Stimulated activated CD4-positive, alpha-beta T cell treated with anti-CD3 and anti-CD28 coated beads, Interleukin-1b, Interleukin-23, amount 100 ng/mL, for 1 hour (primary cell): ENCODE measurements around the gene GPLD1.
"Not testable (repeated sequence)": the region's sequence is repeated elsewhere in the genome, so short reads cannot be mapped to it uniquely, and the experiment has no call there.

Source experiments
- DNase-seq, 2 donors: peaks; one replicate each; pipeline ENCODE4 v3.0.0-alpha.2; 2020; ENCODE audit warnings: low read depth in 2 of 2

GPLD1 gene

DNA sequence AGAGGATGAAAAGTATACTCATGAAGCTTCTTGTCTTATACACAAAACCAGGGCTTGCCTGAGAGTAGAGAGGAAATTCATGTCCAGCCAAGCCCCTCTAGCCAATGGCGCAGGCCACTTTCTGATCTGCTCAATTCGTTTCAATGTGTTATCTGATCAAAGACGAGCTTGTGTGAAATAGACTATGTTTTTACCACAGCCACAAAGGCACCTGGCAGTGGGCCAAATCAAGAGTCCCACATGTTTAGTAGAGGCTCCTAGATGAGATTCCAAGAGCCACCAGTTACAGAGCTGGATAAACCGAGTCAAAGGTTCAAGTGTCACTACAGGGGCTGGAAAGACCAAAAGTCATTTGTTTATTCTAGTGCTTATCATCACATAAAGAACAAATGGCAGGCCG is 34.9 kb downstream of the GPLD1 start:
- DNase-seq, result no peak

DNA sequence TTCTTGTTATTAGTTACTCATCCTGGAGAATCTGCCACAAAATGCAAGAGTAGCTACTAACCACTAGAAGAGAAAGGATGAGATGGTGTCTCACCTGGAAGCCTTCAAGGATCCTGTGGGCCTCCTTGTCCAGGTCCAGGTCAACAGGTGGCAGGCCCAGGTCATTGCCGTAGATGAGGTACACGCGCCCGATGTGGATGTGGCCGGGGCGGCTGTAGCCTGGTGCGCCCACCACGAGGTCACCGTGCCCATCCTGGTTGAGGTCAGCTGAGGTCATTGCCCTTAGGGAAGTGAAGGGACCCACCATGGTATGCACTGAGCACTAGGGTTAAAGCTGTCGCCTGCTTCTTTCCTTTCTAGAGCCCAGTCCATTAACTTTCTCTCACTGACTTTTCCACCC is 35.5 kb downstream of the GPLD1 start:
- no peak for DNase-seq

- no peak for DNase-seq
These were observed 37.6 kb downstream of the GPLD1 start for GRCh38 chr6:24451581-24452388.

GRCh38 chr6:24448828-24449525 is 40.4 kb downstream of the GPLD1 start:
- DNase-seq, result no peak

DNA sequence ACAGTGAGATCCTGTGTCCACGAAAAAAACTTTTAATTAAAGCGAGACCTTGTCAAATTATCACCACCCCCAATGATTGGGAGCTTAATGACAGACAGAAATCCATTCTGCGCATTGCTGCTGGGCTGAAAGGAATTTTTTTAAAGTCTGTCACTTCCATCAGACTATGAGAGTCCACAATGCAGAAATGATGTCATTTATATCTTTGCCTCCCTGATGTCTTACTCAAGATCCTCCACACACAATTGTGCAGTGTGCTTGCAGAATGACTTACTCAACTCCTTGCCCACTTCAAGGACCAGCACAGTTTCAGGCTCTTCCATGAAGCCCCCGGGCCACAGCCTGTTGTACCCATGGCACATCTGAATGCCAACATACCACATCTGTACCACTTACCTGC is 41.0 kb downstream of the GPLD1 start:
- no peak for DNase-seq

DNA sequence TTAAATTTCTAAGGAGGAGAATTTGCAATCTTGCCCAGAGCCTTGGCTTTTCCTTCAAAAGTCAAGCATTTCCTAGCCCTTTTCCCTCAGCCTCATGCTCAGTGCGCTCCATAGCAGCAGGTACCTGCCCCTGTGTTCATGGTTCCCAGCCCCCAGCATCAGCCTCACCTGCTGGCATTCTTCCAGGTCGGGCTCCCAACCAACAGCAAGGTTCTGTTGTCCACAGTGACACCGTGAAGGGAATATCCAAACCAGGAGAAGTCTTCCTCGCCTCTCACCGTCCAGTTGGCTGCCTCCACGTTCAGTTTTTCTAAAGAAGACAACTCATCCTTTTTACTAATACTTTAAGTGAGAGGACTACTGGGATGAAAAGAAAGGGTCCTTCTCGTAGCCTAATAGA is 42.7 kb downstream of the GPLD1 start:
- DNase-seq, result no peak

DNA sequence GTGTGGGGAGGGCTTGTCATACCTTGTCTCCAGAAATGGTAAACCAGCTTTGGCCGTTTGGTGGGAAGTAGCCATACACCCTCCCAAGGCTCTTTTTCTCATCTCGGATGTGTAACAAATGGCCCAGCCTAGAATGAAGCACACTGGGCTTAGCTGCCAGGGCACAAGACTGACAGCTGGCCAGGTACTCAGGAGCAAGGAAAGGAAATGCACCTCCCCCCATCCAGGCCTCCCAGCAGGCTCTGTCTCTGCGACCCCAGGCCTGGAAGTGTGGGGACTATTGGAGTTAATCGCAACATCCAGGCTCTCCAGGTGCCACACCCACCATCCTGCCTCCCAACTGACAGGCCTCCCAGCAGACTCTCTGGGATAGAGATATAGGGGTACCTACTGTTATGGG is 43.7 kb downstream of the GPLD1 start:
- DNase-seq, result no peak

GRCh38 chr6:24444588-24444987 is 44.8 kb downstream of the GPLD1 start:
- no peak for DNase-seq

GRCh38 chr6:24441599-24441904 is 47.8 kb downstream of the GPLD1 start:
- DNase-seq, result no peak

DNA sequence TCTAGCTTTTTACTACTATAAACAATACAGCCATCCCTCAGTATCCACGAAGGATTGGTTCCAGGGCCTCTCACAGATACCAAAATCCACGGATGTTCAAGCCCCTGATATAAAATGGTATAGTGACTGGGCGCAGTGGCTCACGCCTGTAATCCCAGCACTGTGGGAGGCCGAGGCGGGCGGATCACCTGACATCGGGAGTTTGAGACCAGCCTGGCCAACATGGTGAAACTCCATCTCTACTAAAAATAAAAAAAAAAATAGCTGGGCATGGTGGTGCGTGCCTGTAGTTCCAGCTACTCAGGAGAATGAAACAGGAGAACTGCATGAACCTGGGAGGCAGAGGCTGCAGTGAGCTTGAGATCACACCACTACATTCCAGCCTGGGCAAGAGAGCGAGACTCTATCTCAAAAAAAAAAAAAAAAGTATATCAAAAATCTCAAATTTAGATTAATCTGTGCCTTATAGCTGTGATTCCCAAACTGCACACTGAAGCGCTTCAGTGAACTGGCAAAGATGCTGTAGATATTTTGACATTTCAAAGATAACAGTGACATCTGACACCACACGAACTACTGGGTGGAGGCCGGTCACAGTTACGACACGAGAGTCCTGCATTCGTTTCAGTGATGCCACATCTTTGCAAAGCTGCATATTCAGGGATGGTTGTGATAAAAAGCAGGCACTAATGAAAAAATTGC is 48.3 kb downstream of the GPLD1 start:
- no peak for DNase-seq

DNA sequence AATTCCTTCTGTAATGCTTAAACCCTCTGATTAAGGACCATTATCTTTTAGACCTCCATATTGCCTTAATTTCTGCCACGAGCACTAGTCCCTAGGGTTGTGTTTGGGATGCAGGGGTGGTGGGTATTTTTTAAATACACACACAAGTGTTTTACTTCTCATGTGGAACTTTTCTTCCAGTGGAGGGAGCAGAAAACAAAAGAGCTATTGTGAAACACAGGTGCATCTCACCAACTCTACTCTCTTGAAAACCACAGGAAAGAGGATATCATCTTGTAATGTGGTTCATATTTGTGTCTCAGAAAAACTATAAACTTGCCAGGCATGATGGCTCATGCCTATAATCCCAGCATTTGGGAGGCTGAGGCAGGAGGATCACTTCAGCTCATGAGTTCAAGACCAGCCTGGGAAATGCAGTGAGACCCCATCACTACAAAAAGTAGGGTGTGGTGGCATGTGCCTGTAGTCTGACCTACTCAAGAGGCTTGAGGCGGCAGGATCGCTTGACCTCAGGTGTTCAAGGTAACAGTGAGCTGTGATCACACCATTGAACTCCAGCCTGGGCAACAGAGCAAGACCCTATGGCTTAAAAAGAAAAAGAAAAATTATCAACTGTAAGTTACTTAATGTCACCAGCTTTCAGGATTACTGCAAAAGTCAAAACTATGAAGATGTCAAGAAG is 49.4 kb downstream of the GPLD1 start:
- DNase-seq, result no peak

DNA sequence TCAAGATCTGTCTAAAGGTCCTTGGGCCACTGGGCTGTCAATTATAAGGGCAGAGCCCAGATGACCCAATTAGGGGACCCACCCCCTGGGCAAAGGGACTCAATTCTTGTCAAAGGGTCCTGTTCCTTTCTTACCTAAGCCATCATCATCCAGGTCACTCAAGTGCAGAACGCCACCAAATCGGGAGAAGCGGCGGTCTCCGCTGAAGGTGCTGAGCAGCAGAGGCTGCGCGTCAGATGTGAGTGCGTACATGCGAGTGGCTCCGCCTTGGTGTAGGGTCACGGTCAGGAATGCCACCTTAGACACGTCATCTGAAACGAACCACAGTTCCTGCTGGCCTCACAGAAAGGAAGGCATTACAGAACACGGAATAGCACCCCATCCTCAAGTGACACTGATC is 52.4 kb downstream of the GPLD1 start:
- DNase-seq, result no peak

DNA sequence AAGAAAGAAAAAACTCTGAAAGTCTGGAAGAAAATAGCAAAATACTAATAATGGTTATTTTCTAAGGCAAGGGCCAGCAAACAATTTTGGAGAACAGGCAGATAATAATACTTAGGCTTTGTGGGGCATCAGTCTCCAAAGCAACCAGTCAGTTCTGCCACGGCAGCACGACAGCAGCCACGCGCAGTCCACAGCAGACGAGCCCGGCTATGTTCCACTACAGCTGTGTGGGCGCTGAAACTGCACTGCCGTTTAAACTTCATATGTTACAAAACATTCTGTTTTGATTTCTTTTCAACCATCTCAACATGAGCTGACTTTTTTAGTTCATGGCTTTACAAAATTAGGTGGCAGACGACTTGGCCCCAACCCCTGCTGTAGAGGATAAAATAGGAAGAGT is 56.8 kb downstream of the GPLD1 start:
- no peak for DNase-seq

- no peak for DNase-seq
These were observed 58.3 kb downstream of the GPLD1 start for GRCh38 chr6:24431045-24431451.

- DNase-seq, result no peak
These were observed 59.3 kb downstream of the GPLD1 start for GRCh38 chr6:24430086-24430485.

DNA sequence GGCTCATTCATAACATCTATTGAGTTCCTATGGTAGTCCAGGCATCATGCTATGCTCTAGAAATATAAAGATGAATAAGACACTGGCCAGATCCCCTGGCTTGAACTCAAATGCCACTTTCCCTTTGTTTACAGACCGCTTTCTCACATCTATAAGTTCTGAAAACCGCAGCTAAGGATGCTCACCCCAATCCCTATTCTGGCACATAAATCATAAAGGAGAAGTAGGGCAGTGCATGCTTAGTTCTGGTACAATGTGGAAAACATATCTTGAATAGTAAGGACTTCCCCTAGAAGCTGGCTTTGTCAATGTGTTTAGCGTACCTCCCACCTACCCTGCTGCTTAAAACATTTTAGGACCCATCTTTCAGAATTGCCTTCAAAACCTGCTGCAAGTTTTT is 60.2 kb downstream of the GPLD1 start:
- DNase-seq, result no peak

GRCh38 chr6:24428615-24429014 is 60.8 kb downstream of the GPLD1 start:
- DNase-seq, result no peak

DNA sequence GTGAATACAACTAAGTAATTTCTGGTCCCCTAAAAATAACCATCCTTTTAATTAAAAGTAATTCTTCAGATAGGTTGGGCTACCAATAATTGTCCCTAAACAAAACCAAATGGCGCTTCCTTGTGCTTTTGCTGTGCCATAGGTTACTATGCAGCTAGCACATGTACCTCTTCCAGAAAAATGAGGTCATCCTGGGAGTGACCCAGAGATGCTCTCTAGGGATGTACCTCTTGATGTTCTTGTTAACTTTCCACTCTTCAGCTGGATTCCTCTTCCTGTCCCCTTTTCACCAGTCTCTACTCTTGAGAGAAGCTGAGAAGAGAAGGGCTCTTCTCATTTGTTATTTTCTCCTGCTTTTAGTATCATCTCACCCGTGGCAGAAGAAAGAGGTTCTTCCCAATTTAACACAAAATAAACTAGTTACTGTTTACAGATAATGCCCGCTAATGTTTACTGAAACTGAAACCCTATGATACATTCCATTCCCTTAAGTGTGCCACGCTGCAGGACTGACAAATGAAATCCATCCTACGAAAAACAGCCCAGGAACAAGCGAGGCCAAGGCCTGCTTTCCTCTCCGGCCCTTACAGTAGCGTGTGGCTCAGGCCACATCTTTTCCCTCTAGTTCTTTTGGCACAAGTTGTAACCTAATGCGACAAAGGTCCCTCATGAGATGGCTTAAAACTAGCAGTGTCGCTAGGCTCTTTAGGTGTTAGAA is 62.5 kb downstream of the GPLD1 start:
- no peak for DNase-seq

GRCh38 chr6:24425091-24425490 is 64.3 kb downstream of the GPLD1 start:
- DNase-seq, result no peak

DNA sequence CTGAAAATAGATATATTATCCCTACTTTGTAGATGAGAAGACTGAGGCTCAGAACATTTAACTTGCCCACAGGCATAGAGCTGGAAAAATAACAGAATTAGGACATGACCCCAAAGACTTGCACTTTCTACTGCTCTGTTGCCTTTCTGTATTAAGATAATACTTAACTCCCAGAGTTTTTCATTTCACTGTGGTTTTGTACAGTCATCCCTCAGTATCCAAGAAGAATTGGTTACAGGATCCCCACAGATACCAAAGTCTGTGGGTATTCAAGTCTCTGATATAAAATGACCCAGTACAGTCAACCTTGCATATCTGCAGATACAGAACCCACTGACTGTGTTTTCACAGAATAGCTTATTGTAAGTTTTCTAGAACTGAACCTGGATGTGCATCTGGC is 69.9 kb downstream of the GPLD1 start:
- DNase-seq, result no peak

DNA sequence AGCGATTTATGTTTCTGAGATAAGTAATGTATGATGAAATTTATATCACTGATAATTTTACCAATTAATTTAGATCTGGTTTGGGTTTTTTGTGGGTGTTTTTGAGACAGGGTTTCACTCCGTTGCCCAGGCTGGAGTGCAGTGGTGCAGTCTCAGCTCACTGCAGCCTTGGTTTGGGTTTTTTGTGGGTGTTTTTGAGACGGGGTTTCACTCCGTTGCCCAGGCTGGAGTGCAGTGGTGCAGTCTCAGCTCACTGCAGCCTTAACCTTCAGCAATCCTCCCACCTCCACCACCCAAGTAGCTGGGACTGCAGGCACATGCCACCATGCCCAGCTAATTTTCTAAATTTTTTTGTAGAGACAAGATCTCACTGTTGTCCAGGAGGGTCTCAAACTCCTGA is 73.6 kb downstream of the GPLD1 start:
- DNase-seq, result no peak

- not testable (repeated sequence) for DNase-seq
These were observed 74.8 kb downstream of the GPLD1 start for GRCh38 chr6:24414531-24414930.
